Measurements from ENCODE around the gene GLIPR1.
A peak's percentile ranks its signal among the peaks of the same experiment; 100 is the strongest.
"Not testable (repeated sequence)": the region's sequence is repeated elsewhere in the genome, so short reads cannot be mapped to it uniquely, and the experiment has no call there.

GLIPR1 gene

DNA sequence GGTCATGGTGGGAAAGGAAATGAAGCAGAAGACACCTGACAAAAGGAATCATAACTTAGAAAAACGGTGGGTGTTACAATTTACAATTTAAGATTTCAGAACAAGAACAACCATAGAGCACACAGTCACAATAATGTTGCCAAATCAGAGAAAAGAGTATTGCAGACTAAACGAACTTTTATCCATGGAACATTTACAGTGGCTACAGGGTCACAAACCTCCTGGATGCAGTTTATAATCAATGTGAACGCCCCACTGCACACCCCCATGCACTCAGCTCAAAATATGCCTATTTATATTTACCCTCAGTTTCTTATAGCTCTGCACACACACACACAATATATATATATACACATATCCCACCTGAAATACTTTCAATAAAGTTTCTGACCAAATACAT lies 22.9 kb downstream of the GLIPR1 start:
- no peaks in the 10 kb centered on the region for H3K9me3 ChIP-seq (ENCODE audit: control insufficient read depth, low read length)
- H3K4me3 ChIP-seq (ENCODE audit: low read length): no peak overlapping the region
- H3K9ac ChIP-seq (ENCODE audit: low read length): no peak overlapping the region
- no peaks in the 10 kb centered on the region for H3K36me3 ChIP-seq (ENCODE audit: control insufficient read depth, insufficient read depth, low read length)
- no peaks in the 10 kb centered on the region for H3K27me3 ChIP-seq (ENCODE audit: control insufficient read depth, insufficient read depth, low read length)
- H3K4me1 ChIP-seq (ENCODE audit: control insufficient read depth, insufficient read depth, low read length): no peaks in the 10 kb centered on the region

DNA sequence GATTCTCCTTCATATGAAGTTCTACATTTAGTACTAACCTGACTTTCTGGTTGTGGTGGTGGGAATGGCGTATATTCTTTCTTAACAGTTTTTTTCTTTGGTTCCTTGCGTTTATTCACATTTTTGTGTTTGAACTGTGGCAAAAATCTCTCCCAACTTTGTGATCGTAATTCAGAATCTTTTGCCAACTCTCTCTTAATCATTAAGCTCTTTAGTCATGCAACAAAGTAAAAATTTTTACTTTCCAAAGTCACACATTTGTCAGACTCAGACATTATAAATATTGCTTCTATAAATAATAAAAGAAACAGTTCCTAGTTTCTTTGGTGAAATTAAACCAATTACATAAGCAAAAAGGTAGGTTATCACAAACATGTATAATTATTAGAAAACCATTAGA lies 23.3 kb downstream of the GLIPR1 start:
- no peaks in the 10 kb centered on the region for H3K36me3 ChIP-seq (ENCODE audit: control insufficient read depth, insufficient read depth, low read length)
- H3K4me1 ChIP-seq (ENCODE audit: control insufficient read depth, insufficient read depth, low read length): no peaks in the 10 kb centered on the region
- no peaks in the 10 kb centered on the region for H3K9me3 ChIP-seq (ENCODE audit: control insufficient read depth, low read length)
- no peak overlapping the region for H3K4me3 ChIP-seq (ENCODE audit: low read length)
- H3K9ac ChIP-seq (ENCODE audit: low read length): no peak overlapping the region
- no peaks in the 10 kb centered on the region for H3K27me3 ChIP-seq (ENCODE audit: control insufficient read depth, insufficient read depth, low read length)

- H3K36me3 ChIP-seq (ENCODE audit: control insufficient read depth, insufficient read depth, low read length): no peaks in the 10 kb centered on the region
- H3K27me3 ChIP-seq (ENCODE audit: control insufficient read depth, insufficient read depth, low read length): no peaks in the 10 kb centered on the region
- H3K4me3 ChIP-seq (ENCODE audit: low read length): no peak overlapping the region
- H3K9ac ChIP-seq (ENCODE audit: low read length): no peak overlapping the region
- no peaks in the 10 kb centered on the region for H3K9me3 ChIP-seq (ENCODE audit: control insufficient read depth, low read length)
- H3K4me1 ChIP-seq (ENCODE audit: control insufficient read depth, insufficient read depth, low read length): no peaks in the 10 kb centered on the region
Measured at GRCh38 chr12:75505706-75506312, 25.3 kb downstream of the GLIPR1 start.

DNA sequence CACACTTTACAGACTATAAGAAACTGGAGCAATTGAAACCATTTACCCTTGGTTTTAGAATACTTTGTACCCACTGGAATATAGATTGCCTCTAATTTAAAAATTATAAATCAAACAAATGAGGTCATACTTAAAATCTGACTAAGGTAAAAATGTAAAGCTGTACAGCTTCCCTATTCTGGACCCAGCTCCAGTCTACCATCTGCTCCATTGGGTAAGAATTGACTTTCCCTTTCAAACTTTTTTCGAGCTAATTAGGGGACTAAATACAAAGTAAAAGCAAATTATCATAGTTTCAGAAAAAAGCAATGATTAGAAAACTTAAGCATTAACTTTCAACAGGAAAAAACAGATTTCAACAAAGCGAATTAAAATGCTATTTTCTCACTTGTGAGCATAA lies 26.5 kb downstream of the GLIPR1 start:
- Histone ChIP-seq H3K9me3 (ENCODE audit: control insufficient read depth, low read length) (no peaks in the 10 kb centered on the region), H3K9ac (ENCODE audit: low read length) (no peak overlapping the region), H3K4me3 (ENCODE audit: low read length) (no peak overlapping the region), H3K27me3 (ENCODE audit: control insufficient read depth, insufficient read depth, low read length) (no peaks in the 10 kb centered on the region), H3K4me1 (ENCODE audit: control insufficient read depth, insufficient read depth, low read length) (no peaks in the 10 kb centered on the region), H3K36me3 (ENCODE audit: control insufficient read depth, insufficient read depth, low read length) (no peaks in the 10 kb centered on the region)

- Histone ChIP-seq H3K4me3 (ENCODE audit: low read length) (no peak overlapping the region), H3K27me3 (ENCODE audit: control insufficient read depth, insufficient read depth, low read length) (no peaks in the 10 kb centered on the region), H3K36me3 (ENCODE audit: control insufficient read depth, insufficient read depth, low read length) (no peaks in the 10 kb centered on the region), H3K4me1 (ENCODE audit: control insufficient read depth, insufficient read depth, low read length) (no peaks in the 10 kb centered on the region), H3K9me3 (ENCODE audit: control insufficient read depth, low read length) (no peaks in the 10 kb centered on the region), H3K9ac (ENCODE audit: low read length) (no peak overlapping the region)
Measured at GRCh38 chr12:75508159-75508558, 27.6 kb downstream of the GLIPR1 start.

DNA sequence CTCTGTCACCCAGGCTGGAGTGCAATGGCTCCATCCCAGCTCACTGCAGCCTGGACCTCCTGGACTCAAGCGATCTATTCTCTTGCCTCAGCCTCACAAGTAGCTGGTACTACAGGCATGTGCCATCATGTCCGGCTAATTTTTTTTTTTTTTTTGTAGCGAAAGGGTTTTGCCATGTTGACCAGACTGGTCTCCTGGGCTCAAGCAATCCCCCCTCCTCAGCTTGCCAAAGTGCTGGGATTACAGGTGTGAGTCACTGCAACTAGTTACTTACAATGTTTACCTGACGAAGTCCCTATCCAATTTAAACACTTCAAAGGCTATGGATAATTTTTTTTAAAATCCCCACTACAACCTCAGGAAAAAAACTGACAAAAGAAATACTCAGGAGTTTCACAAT lies 29.1 kb downstream of the GLIPR1 start:
- Histone ChIP-seq H3K9me3 (ENCODE audit: control insufficient read depth, low read length) (no peaks in the 10 kb centered on the region), H3K27me3 (ENCODE audit: control insufficient read depth, insufficient read depth, low read length) (no peaks in the 10 kb centered on the region), H3K4me3 (ENCODE audit: low read length) (no peak overlapping the region), H3K36me3 (ENCODE audit: control insufficient read depth, insufficient read depth, low read length) (no peaks in the 10 kb centered on the region), H3K4me1 (ENCODE audit: control insufficient read depth, insufficient read depth, low read length) (no peaks in the 10 kb centered on the region), H3K9ac (ENCODE audit: low read length) (no peak overlapping the region)

GRCh38 chr12:75511116-75512048 lies 30.8 kb downstream of the GLIPR1 start, which contains the start of gene KRR1:
Gene KRR1, minus strand, starts transcription at chr12:75511609. Its CDS starts 12 bp downstream, at chr12:75511597.
- Histone ChIP-seq H3K9ac (ENCODE audit: low read length) (peak within 1 kb of the TSS; percentile 89), H3K36me3 (ENCODE audit: control insufficient read depth, insufficient read depth, low read length) (no peaks in the 10 kb centered on the region), H3K4me1 (ENCODE audit: control insufficient read depth, insufficient read depth, low read length) (no peaks in the 10 kb centered on the region), H3K9me3 (ENCODE audit: control insufficient read depth, low read length) (no peaks in the 10 kb centered on the region), H3K4me3 (ENCODE audit: low read length) (peak within 1 kb of the TSS; percentile 91), H3K27me3 (ENCODE audit: control insufficient read depth, insufficient read depth, low read length) (no peaks in the 10 kb centered on the region)

DNA sequence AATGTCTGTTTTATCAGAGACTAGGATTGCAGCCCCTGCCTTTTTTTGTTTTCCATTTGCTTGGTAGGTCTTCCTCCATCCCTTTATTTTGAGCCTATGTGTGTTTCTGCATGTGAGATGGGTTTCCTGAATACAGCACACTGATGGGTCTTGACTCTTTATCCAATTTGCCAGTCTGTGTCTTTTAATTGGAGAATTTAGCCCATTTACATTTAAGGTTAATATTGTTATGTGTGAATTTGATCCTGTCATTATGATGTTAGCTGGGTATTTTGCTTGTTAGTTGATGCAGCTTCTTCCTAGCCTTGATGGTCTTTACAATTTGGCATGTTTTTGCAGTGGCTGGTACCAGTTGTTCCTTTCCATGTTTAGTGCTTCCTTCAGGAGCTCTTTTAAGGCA lies 40.7 kb downstream of the GLIPR1 start:
- not testable (repeated sequence) for H3K4me1 ChIP-seq (ENCODE audit: control insufficient read depth, insufficient read depth, low read length); H3K9ac ChIP-seq (ENCODE audit: low read length)

GRCh38 chr12:75522124-75522523 lies 41.6 kb downstream of the GLIPR1 start:
- H3K4me3 ChIP-seq (ENCODE audit: low read length); H3K4me1 ChIP-seq (ENCODE audit: control insufficient read depth, insufficient read depth, low read length); H3K9me3 ChIP-seq (ENCODE audit: control insufficient read depth, low read length); H3K36me3 ChIP-seq (ENCODE audit: control insufficient read depth, insufficient read depth, low read length); H3K9ac ChIP-seq (ENCODE audit: low read length); H3K27me3 ChIP-seq (ENCODE audit: control insufficient read depth, insufficient read depth, low read length): not testable (repeated sequence)

More for the DNA sequence above, 40.7 kb downstream of the GLIPR1 start:
- H3K4me3 ChIP-seq (ENCODE audit: low read length); H3K27me3 ChIP-seq (ENCODE audit: control insufficient read depth, insufficient read depth, low read length); H3K36me3 ChIP-seq (ENCODE audit: control insufficient read depth, insufficient read depth, low read length); H3K9me3 ChIP-seq (ENCODE audit: control insufficient read depth, low read length): not testable (repeated sequence)

DNA sequence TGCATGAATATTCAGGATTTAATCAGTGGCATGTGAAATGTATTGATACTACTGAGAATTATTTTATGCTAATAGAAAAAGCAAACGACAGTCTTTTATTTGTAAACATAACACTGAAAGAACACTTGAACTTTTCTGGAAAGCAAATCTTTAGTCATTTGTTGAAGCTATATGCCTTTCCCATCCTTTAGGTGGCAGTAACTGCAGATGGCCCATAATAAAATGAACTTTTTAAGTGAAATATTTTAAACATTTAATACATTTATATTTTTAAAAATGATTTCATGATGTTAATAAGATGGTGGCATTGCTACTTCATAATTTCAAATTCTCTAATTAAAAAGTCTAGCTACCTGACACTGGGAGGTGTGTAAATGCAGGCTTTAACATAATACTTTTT lies 44.7 kb downstream of the GLIPR1 start:
- no peaks in the 10 kb centered on the region for H3K9me3 ChIP-seq (ENCODE audit: control insufficient read depth, low read length)
- no peak overlapping the region for H3K9ac ChIP-seq (ENCODE audit: low read length)
- no peaks in the 10 kb centered on the region for H3K27me3 ChIP-seq (ENCODE audit: control insufficient read depth, insufficient read depth, low read length)
- no peak overlapping the region for H3K4me3 ChIP-seq (ENCODE audit: low read length)
- H3K36me3 ChIP-seq (ENCODE audit: control insufficient read depth, insufficient read depth, low read length): no peaks in the 10 kb centered on the region
- H3K4me1 ChIP-seq (ENCODE audit: control insufficient read depth, insufficient read depth, low read length): no peaks in the 10 kb centered on the region

DNA sequence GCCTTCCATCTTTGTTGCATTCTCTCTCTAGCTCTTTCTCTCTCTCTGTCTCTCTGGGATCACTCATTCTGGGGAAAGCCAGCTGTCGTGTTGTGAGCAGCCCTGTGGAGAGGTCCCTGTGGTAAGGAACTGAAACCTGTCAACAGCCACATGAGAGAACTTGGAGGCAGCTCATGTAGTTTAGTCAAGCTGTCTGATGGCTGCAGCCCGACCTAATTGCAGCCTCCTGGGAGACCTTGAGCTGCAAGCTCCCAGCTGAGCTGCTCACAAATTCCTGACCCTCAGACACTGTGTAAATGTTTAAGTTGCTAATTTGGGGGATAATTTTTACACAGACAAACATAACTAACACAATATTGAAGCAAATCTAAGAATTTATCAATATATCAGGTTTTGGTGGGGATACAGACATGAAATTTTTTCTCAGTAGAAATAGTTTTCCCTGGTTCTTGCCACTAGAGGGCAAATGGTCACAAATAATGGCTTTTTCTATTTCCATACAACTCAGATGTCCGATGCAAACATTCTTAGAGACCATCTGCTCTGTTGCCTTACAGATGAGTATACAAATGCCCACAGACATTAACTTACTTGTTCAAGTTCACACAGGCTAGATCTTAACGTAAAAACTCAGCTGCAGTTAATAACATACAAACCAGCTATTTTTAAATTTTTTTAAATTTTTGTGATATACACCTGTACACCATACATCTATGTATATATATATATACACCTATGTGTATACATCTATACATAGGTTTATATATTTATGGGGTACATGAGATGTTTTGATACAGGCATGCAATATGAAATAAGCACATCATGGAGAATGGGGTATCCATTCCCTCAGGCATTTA lies 46.3 kb downstream of the GLIPR1 start:
- no peaks in the 10 kb centered on the region for H3K9me3 ChIP-seq (ENCODE audit: control insufficient read depth, low read length)
- H3K9ac ChIP-seq (ENCODE audit: low read length): no peak overlapping the region
- H3K27me3 ChIP-seq (ENCODE audit: control insufficient read depth, insufficient read depth, low read length): no peaks in the 10 kb centered on the region

GRCh38 chr12:75528272-75528671 lies 47.7 kb downstream of the GLIPR1 start:
- no peak overlapping the region for H3K9ac ChIP-seq (ENCODE audit: low read length)
- no peaks in the 10 kb centered on the region for H3K4me1 ChIP-seq (ENCODE audit: control insufficient read depth, insufficient read depth, low read length)
- no peaks in the 10 kb centered on the region for H3K27me3 ChIP-seq (ENCODE audit: control insufficient read depth, insufficient read depth, low read length)
- H3K9me3 ChIP-seq (ENCODE audit: control insufficient read depth, low read length): no peaks in the 10 kb centered on the region
- H3K4me3 ChIP-seq (ENCODE audit: low read length): no peak overlapping the region
- H3K36me3 ChIP-seq (ENCODE audit: control insufficient read depth, insufficient read depth, low read length): no peaks in the 10 kb centered on the region

More for the DNA sequence above, 46.3 kb downstream of the GLIPR1 start:
- H3K4me1 ChIP-seq (ENCODE audit: control insufficient read depth, insufficient read depth, low read length): no peaks in the 10 kb centered on the region
- H3K36me3 ChIP-seq (ENCODE audit: control insufficient read depth, insufficient read depth, low read length): no peaks in the 10 kb centered on the region
- no peak overlapping the region for H3K4me3 ChIP-seq (ENCODE audit: low read length)

Data from mucosa of stomach (tissue), 1 donor.